Ectodermal cell (in vitro differentiated cells): ENCODE data around the gene UGT1A9.

Experiments
- H3K27ac ChIP-seq: 2 replicates; pipeline ENCODE4 v1.7.0; 2013; ENCODE audit warnings: mild to moderate bottlenecking, low read depth, low read length; ENCODE audit not compliant: insufficient read depth, poor library complexity, severe bottlenecking
- H3K27me3 ChIP-seq: 2 replicates; pipeline ENCODE4 v1.7.0; 2013; ENCODE audit warnings: mild to moderate bottlenecking, low read length; ENCODE audit not compliant: insufficient read depth, control insufficient read depth, poor library complexity, severe bottlenecking
- H3K36me3 ChIP-seq: one replicate; pipeline ENCODE4 v1.7.0; 2013; ENCODE audit warnings: low read length; ENCODE audit not compliant: control insufficient read depth, insufficient read depth
- H3K4me1 ChIP-seq: one replicate; pipeline ENCODE4 v1.7.0; 2013; ENCODE audit warnings: low read length; ENCODE audit not compliant: control insufficient read depth, insufficient read depth
- H3K4me3 ChIP-seq: 2 replicates; pipeline ENCODE4 v1.7.0; 2013; ENCODE audit warnings: low read depth, low read length, control low read depth; ENCODE audit not compliant: insufficient read depth
- H3K9me3 ChIP-seq: 2 replicates; pipeline ENCODE4 v1.7.0; 2013; ENCODE audit warnings: mild to moderate bottlenecking, low read length, moderate library complexity; ENCODE audit not compliant: control insufficient read depth
- WGBS, 2 experiments: methylation state at CpG; one replicate each; pipeline ENCODE4 v1.1.7; 2013; ENCODE audit warnings: missing lambda C conversion rate in 2 of 2; 5-methylcytosine and 5-hydroxymethylcytosine counted together

UGT1A9 gene

DNA sequence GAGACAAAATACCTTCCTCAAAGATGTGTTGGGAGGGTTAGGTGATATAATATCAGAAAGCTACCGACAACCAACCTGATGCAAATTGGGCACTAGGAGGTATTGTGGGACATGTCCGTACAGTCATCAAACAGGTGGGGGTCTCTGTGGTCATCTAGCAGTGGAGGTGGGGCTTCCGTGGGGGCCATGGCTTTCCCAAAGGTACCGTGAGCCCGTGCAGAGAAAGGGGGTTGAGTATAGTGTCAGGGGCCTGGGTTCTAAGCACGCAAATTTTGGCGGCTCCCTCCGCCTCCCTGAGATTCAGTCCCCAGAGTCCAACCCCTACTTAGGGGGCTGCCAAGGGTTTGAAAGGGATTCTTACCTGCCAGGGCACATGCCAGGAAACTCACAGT lies 150.0 kb downstream of the UGT1A9 start:
- no peaks in the 10 kb centered on the region for H3K27me3 ChIP-seq
- no peaks in the 10 kb centered on the region for H3K4me1 ChIP-seq
- no peak overlapping the region for H3K4me3 ChIP-seq
- no peak overlapping the region for H3K27ac ChIP-seq
- 96 to 98% methylated on average over 8 of the region's 8 CpGs for WGBS, 2 experiments
- no peaks in the 10 kb centered on the region for H3K9me3 ChIP-seq
- H3K36me3 ChIP-seq = no peaks in the 10 kb centered on the region

DNA sequence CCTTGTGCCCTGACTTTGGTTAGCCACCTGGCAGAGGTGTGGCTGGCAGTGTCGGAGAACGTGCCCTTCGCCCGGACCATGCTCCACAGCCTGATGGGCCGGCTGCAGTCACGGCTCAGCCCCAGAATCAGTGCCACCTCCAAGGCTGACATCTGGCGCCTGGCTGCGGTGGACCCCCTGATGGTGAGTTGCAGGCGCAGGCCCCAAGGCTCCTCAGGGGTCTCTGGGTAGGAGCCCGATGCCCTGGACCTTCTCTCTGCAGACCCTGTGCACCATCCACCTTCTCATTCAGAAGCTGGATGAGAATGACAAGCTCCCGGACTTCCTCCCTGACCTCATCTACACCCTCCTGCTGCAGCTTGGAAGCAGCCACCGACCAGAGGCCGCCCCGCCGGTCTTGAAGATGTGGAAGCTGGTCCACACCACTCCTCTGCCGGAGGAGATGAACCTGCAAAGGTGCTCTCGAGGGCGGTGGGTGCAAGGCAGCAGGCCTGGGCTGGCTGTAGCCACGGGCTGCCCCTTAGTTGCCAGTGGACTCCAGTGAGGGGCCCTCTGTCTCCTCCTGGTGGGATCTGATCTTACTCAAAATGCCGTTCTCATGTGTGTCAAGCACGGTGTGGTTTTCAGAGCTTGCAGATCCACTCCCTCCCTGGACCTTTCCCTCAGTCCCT lies 150.5 kb downstream of the UGT1A9 start:
- 94% methylated on average over 21 of the region's 21 CpGs for whole genome bisulfite sequencing, 2 experiments
- Histone ChIP-seq H3K4me3 (no peak overlapping the region), H3K27me3 (no peaks in the 10 kb centered on the region), H3K36me3 (no peaks in the 10 kb centered on the region), H3K9me3 (no peaks in the 10 kb centered on the region), H3K4me1 (no peaks in the 10 kb centered on the region), H3K27ac (no peak overlapping the region)
